GM21381 (cell line): Measurements from ENCODE around the gene CDKL2.
"Not testable (repeated sequence)": the region's sequence is repeated elsewhere in the genome, so short reads cannot be mapped to it uniquely, and the experiment has no call there.

ENCODE experiments used
- ATAC-seq: cut with Tn5 transposase; IDR thresholded peaks from one replicate; pipeline ENCODE4 v1.9.1; 2021; ENCODE audit warnings: mild to moderate bottlenecking, moderate library complexity; ENCODE audit not compliant: unreplicated experiment

The CDKL2 gene

GRCh38 chr4:75630174-75630936, at the start of gene CDKL2:
TSS of gene CDKL2 (minus strand) at chr4:75630528. CDS start at chr4:75625988, 4,540 bp downstream.
- ATAC-seq, result peak; percentile 99

GRCh38 chr4:75678965-75679364, 48.6 kb upstream of the CDKL2 start:
- no peak for ATAC-seq

DNA sequence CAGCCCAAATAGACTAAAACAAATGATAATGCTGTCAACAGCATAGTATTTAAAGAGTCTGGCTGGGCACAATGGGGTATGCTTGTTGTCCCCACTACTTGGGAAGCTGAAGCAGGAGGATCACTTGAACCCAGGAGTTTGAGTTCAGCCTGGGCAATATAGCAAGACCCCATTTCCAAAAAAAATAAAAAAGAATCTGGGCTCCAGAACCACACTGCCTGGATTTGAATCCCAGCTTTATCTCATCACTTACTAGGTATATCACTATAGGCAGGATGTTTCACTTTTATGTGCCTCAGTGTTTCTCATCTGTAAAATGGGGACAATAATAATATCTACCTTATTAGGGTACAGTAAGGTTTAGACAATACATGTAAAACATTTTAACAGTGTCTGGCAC, 48.1 kb upstream of the CDKL2 start:
- ATAC-seq, result no peak

GRCh38 chr4:75675004-75675531, 44.7 kb upstream of the CDKL2 start:
- no peak for ATAC-seq

- no peak for ATAC-seq
Measured at GRCh38 chr4:75673959-75674328, 43.6 kb upstream of the CDKL2 start.

DNA sequence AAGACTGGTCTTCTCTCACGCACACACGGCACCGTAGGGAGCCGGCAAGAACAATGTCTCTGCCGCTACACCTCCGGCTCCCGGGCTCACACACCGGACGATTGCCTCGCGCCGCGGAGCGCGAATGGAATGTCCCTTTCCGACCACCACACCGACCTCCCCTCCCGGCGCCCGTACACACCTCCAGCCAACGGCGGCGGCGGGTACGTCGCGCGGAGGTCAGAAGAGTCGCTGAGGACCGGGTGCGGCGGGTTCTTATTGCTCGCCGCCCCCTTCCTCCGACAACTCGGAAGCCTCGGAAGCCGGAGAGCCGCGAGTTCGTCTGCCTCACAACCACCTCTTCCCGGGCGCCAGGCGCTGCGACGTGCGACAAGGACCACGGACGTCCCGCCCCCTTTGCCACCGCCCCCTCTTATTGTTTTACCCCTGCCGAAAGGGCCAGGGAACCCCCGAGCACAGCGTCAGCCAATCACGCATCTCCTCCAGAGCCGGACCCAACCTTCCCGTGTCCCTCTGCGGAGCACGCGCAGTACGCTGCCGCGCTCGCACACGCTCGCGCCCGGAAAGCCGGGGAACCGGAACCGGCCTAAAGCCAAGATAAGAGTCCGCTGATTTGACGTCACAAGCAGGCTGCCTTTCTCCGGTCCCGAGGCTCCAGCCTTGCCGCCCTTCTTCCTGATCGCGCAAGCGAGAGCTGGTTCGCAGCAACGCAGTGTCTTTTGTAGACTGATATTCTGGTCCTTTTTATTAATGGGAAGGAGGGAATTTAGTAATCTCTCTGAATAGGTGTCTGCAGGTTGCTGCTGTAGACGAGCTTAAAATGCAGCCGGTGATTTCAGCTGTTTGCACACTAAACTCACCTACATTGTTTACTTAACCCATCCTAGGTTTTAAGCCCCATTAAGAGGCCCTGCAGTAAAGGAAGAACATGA, 43.0 kb upstream of the CDKL2 start, which contains the start of gene G3BP2:
G3BP2 (minus strand) TSS at position 385 of the 932 bp plus-strand sequence. CDS start 11,386 bp downstream, outside the sequence.
- ATAC-seq, result peak; percentile 92

GRCh38 chr4:75672461-75673026, 42.2 kb upstream of the CDKL2 start:
- ATAC-seq, result peak; percentile 33

- ATAC-seq, result no peak
Measured at GRCh38 chr4:75671802-75672421, 41.6 kb upstream of the CDKL2 start.

DNA sequence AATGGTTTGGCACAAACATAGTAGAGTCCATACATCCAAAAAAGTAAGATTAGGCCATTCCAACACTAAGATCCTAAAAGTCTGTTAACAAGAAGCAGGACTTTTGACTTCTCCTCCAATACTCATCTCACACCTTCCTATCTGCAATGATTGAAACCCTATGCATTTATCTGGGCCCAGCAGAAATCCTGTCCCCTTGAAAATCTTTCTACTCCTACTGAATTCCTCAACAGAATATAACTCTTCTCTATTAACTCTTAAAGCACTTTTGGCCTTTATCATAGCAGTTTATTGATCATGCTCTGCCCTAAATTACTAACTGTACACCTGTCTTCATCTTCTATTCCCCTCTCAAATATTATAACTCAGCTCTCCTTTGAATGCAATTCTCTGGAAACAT, 38.3 kb upstream of the CDKL2 start:
- ATAC-seq, result no peak

DNA sequence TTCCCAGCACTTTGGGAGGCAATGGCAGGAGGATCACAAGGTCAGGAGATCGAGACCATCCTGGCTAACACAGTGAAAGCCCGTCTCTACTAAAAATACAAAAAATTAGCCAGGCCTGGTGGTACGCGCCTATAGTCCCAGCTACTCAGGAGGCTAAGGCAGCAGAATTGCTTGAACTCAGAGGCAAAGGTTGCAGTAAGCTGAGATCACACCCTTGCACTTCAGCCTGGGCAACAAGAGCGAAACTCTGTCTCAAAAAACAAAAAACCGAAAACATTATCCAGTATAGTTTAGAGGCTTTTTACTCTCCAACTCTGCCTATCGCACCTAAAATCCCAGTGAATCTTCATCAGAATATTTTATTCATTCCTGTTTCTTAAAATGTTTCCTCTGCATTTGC, 37.3 kb upstream of the CDKL2 start:
- ATAC-seq, result not testable (repeated sequence)

- ATAC-seq, result no peak
Measured at GRCh38 chr4:75666299-75666698, 36.0 kb upstream of the CDKL2 start.

DNA sequence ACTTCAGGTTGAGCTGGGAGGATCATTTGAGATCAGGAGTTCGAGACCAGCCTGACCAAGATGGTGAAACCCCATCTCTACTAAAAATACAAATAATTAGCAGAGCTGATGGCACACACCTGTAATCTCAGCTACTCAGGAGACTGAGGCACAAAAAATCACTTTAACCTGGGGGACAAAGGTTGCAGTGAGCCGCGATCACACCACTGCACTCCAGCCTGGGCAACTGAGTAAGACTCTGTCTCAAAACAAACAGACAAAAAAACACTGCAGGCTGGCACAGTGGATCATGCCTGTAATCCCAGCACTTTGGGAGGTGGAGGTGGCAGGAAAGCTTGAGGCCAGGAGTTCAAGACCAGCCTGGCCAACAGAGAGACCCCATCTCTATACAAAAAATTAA, 34.3 kb upstream of the CDKL2 start:
- ATAC-seq, result not testable (repeated sequence)

DNA sequence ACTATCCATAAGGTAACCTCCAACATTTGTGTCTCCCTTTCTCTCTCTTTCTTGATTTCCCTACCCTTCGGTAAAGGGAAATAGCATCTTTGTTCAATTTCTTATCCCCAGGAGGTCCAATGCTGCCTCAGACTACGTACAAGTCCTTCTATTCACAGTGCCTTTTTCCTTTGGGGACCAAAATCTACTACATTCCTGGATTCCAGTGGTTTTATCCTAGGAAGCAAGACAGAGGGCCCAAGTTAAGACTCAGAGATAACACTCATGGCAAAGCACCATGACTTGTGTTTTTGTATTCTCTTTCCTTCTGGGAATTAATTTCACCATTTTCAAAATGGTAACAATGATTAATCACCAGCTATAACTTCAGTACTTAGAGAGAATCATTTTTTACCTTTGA, 32.3 kb upstream of the CDKL2 start:
- ATAC-seq, result no peak

DNA sequence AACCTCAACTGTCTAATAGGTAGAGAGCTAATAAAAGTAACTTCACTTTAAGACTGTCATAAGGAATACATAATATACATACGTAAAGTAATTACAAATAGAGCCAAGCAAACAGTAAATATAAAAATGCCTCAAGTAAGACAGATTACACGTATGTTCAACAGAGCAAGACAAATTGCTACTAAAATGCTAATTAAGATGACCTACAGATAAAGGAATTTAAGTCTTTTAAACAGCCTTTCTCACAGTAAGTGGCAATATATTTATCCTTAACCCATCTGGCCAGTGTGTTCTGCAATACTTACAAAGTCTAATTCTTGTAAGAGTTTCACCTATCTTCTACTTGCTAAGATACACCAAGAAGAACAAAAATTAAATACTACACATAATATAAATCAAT, 30.2 kb upstream of the CDKL2 start:
- no peak for ATAC-seq

- ATAC-seq, result no peak
Measured at GRCh38 chr4:75659512-75660031, 29.2 kb upstream of the CDKL2 start.

DNA sequence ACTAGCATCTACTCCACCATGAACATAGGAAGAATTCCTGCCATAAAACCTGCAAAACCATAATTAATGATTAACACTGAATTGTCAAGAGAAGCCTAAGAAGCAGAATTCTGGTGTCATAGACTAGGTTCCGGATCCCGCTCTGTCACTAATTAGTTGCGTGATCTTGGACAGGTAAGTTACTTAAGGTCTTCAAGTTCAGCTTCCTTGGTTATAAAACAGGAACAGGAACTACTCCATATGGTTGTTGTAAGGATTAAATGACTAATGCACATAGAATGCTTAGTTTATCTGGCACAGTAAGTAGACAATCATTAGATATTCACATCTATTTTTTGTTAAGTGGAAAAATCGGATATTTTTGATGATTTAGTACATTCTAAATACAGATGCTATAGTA, 28.5 kb upstream of the CDKL2 start:
- ATAC-seq, result no peak

GRCh38 chr4:75655562-75655961, 25.2 kb upstream of the CDKL2 start:
- ATAC-seq, result no peak

DNA sequence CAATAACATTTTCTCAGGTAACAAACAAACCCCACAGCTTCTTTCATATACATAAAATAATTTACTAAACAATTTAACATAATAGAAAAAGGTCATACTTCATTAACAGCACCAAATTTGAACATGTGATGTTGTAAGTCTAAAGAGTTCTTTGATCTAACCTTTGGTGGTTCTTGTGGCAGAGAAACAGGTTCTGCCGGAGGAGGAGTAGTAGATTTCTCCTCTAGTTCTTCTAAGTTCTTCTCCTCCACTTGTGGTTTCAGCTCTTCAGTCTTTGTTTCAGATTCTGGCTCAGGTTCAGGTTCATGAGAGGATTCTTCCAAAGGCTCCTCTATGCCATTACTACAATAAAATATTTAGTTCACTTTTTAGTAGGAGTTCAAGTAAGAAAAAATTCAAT, 24.6 kb upstream of the CDKL2 start:
- no peak for ATAC-seq

DNA sequence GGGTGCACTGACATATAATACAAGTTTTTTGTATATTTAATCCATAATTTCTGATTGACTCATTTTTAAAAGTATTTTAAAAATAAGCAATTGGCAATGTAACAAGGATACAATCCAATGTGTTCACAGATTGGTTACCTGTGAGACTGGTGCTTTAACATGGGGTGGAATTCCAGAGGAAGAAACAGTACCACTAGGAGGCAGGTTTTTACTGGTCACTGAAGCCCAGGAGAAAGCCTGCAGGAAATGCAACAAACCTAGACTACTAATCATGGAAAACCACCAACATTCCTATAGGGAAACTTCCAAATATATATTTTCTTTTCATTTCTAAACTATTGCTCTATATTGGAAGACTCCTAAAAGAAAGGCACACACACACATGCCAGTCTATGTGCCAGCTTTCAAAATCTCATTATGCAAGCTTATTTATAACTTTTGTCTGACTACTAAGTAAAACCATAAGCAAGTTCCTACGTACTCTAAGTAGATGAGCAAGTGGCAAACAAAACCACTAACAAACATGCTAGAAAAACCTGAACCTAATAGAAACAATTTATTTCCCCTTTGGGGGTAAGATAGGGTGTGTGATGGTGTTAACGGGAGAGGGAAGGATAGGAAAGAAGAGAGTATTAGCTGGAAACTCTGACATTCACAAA, 23.6 kb upstream of the CDKL2 start:
- ATAC-seq, result no peak

GRCh38 chr4:75644095-75644494, 13.8 kb upstream of the CDKL2 start:
- ATAC-seq, result no peak
